ENCODE results near the gene SHKBP1. TPM values are rescaled to one million over a fixed set of nuclear protein-coding genes. Genes with fewer than 3 reads are reported as not detected.

SHKBP1 gene
- total and polyA plus RNA-seq, 9 of the 15 experiments (the other 6 are each of a cell fraction or from before 2014, with no cell fraction given), result 1.2 to 58.1 (median 22.3) TPM

DNA sequence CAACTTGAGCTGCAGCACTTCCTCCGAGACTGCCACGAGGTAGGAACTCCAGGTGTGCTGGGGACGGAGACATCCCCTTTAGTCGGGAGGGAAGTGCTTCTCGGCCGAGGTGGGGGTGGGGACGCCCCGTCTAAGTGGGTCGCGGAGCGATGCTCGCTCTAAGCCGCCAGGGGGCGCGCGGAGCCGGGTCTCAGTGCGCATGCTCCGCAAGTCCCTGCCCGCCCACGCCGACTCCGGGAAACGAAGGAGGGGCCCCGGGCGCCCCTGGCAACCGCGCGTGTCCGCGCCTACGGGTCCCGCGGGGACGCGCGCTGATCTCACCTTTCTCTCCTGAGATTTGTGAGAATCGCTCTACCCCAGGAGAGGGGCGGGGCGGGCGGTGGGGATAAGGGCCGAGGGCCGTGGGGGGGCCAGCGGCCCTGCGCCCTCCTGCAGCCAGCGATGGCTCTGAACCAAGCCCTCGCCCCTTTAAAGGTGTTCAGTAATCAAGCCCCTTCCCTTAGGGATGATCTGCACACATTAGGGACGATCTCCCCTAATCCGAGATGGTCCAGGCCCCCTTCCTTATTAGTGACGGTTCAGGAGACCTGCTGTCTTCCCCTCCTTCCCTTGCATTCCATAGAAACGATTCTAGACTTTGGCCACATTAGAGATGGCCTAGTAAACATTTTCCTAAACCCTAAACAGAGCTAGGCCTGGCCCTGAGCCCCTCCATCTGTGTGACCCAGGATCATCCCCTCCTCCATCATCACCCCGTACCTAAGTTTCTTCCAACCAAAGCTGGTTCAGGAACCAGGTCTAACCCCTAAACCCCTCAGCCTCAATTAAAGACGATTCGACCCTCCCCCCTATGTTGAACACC lies 47.3 kb upstream of the SHKBP1 start (continued):
- TF ChIP-seq SMAD3 (CRISPR knock-in tag; conservative IDR thresholded peaks at IDR 0.05), result no peak
- TF ChIP-seq ZFP1 (CRISPR knock-in tag; IDR thresholded peaks at IDR 0.05), result no peak
- TF ChIP-seq, protein P1, sequence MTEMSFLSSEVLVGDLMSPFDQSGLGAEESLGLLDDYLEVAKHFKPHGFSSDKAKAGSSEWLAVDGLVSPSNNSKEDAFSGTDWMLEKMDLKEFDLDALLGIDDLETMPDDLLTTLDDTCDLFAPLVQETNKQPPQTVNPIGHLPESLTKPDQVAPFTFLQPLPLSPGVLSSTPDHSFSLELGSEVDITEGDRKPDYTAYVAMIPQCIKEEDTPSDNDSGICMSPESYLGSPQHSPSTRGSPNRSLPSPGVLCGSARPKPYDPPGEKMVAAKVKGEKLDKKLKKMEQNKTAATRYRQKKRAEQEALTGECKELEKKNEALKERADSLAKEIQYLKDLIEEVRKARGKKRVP (CRISPR knock-in tag; IDR thresholded peaks at IDR 0.05), result no peak
- TF ChIP-seq, protein P2, sequence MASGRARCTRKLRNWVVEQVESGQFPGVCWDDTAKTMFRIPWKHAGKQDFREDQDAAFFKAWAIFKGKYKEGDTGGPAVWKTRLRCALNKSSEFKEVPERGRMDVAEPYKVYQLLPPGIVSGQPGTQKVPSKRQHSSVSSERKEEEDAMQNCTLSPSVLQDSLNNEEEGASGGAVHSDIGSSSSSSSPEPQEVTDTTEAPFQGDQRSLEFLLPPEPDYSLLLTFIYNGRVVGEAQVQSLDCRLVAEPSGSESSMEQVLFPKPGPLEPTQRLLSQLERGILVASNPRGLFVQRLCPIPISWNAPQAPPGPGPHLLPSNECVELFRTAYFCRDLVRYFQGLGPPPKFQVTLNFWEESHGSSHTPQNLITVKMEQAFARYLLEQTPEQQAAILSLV (tag; IDR thresholded peaks at IDR 0.05), result no peak
- TF ChIP-seq TEAD4 (IDR thresholded peaks at IDR 0.05; ENCODE audit: low read length), result no peak
- no peak for TF ChIP-seq TEAD4 (CRISPR knock-in tag; IDR thresholded peaks at IDR 0.05; ENCODE audit: borderline replicate concordance)
- TF ChIP-seq HOXB6 (CRISPR knock-in tag; IDR thresholded peaks at IDR 0.05; ENCODE audit: borderline replicate concordance), result no peak
- peak; percentile 38 for TF ChIP-seq HNRNPLL (IDR thresholded peaks at IDR 0.05; ENCODE audit: low read depth, low read length, poor library complexity, severe bottlenecking)
- TF ChIP-seq NCOA1 (IDR thresholded peaks at IDR 0.05; ENCODE audit: low read depth), result no peak
- TF ChIP-seq GATAD2A (IDR thresholded peaks at IDR 0.05), result peak; percentile 47; the same call in 1 of the 2 replicates
- TF ChIP-seq MEF2D (tag; conservative IDR thresholded peaks at IDR 0.05; ENCODE audit: low read depth), result no peak
- TF ChIP-seq CREM (IDR thresholded peaks at IDR 0.05; ENCODE audit: low read depth), result 0 out of 2 replicates have a peak, but pooled peaks have one; percentile 22
- no peak for TF ChIP-seq ZBTB17 (CRISPR knock-in tag; IDR thresholded peaks at IDR 0.05)
- TF ChIP-seq TCF3 (CRISPR knock-in tag; IDR thresholded peaks at IDR 0.05), result no peak
- TF ChIP-seq, protein P3, sequence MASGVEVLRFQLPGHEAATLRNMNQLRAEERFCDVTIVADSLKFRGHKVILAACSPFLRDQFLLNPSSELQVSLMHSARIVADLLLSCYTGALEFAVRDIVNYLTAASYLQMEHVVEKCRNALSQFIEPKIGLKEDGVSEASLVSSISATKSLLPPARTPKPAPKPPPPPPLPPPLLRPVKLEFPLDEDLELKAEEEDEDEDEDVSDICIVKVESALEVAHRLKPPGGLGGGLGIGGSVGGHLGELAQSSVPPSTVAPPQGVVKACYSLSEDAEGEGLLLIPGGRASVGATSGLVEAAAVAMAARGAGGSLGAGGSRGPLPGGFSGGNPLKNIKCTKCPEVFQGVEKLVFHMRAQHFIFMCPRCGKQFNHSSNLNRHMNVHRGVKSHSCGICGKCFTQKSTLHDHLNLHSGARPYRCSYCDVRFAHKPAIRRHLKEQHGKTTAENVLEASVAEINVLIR (CRISPR knock-in tag; IDR thresholded peaks at IDR 0.05), result no peak
- no peak for TF ChIP-seq TBP (optimal IDR thresholded peaks at IDR 0.05; ENCODE audit: low read depth, low read length)
- peak; percentile 33; the same call in 1 of the 2 replicates for TF ChIP-seq RBFOX2 (IDR thresholded peaks at IDR 0.05; ENCODE audit: low read depth, low read length)
- TF ChIP-seq GABPA (tag; conservative IDR thresholded peaks at IDR 0.05; ENCODE audit: low read depth), result no peak
- TF ChIP-seq ATF7 (IDR thresholded peaks at IDR 0.05), result peak; percentile 70
- TF ChIP-seq ZNF280B (CRISPR knock-in tag; IDR thresholded peaks at IDR 0.05), result no peak
- TF ChIP-seq MCM5 (IDR thresholded peaks at IDR 0.05; ENCODE audit: low read depth), result no peak
- TF ChIP-seq NCOA6 (IDR thresholded peaks at IDR 0.05), result peak; percentile 99
- TF ChIP-seq ZNF124 (CRISPR knock-in tag; IDR thresholded peaks at IDR 0.05), result no peak
- no peak for TF ChIP-seq ETV1 (tag; conservative IDR thresholded peaks at IDR 0.05; ENCODE audit: low read depth)
- TF ChIP-seq PTRF (tag; IDR thresholded peaks at IDR 0.05), result no peak
- TF ChIP-seq JUNB (CRISPR knock-in tag; conservative IDR thresholded peaks at IDR 0.05), result no peak

Data from K562 (cell line).